ENCODE results near the gene ROS1. TPM values are rescaled to one million over a fixed set of nuclear protein-coding genes. Genes with fewer than 3 reads are reported as not detected.

ROS1 gene
- total RNA-seq, 2 donors from 2014 or later, result 0.23 to 0.34 TPM

DNA sequence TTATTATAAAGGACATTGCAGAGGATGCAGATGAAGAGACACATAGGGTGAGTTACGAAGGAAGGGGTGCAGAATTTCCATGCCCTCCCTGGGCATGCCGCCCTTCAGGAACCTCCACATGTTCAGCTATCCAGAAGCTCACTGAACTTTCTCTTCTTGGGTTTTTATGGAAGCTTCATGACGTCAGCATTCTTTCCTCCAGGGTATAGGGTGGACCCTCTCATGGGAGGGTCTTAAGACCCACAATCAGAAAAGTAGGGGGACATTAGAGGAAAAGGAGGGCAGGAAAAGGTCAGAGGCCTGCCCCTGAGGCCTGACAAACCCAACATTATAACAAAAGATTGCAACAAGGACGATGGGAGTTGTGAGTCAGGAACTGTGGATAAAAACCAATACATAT lies 42.1 kb upstream of the ROS1 start:
- Histone ChIP-seq H3K27me3 (replicated peaks; ENCODE audit: insufficient read depth) (no peaks in the 10 kb centered on the region), H3K9me3 (no peaks in the 10 kb centered on the region), H3K36me3 (no peaks in the 10 kb centered on the region), H3K4me3 (no peak overlapping the region), H3K4me1 (replicated peaks) (no peaks in the 10 kb centered on the region), H3K27ac (no peak overlapping the region)
- 74% methylated on average over 4 of the region's 4 CpGs for WGBS
- no peak for DNase-seq (ENCODE audit: low spot score)
- no peak for TF ChIP-seq POLR2A (IDR thresholded peaks at IDR 0.05)
- TF ChIP-seq, protein P1, sequence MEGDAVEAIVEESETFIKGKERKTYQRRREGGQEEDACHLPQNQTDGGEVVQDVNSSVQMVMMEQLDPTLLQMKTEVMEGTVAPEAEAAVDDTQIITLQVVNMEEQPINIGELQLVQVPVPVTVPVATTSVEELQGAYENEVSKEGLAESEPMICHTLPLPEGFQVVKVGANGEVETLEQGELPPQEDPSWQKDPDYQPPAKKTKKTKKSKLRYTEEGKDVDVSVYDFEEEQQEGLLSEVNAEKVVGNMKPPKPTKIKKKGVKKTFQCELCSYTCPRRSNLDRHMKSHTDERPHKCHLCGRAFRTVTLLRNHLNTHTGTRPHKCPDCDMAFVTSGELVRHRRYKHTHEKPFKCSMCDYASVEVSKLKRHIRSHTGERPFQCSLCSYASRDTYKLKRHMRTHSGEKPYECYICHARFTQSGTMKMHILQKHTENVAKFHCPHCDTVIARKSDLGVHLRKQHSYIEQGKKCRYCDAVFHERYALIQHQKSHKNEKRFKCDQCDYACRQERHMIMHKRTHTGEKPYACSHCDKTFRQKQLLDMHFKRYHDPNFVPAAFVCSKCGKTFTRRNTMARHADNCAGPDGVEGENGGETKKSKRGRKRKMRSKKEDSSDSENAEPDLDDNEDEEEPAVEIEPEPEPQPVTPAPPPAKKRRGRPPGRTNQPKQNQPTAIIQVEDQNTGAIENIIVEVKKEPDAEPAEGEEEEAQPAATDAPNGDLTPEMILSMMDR (IDR thresholded peaks at IDR 0.05), result no peak
- no peak for TF ChIP-seq POLR2AphosphoS5 (IDR thresholded peaks at IDR 0.05)
- intact Hi-C loops (cut with DNase I), result no loop called here

DNA sequence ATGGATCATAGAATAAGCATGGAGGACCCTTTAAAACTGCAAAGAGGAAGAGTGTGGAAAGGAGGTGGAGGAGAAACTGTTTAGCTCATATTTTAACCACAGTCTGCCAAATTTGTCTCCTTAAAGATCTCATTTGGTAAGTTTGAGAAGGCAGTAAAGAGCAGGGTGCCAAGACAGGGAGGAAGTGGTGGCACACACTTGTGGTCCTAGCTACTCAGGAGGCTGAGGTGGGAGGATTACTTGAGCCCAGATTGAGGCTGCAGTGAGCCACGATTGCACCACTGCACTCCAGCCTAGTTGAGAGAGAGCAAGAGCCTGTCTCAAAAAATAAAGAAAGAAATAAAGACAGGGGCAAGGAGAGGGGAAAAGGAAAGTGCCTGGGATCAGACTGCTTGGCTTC lies 39.9 kb upstream of the ROS1 start:
- no peaks in the 10 kb centered on the region for H3K4me1 ChIP-seq (replicated peaks)
- 11% methylated on average over 1 of the region's 1 CpG for WGBS
- intact Hi-C loops (cut with DNase I), result no loop called here
- no peaks in the 10 kb centered on the region for H3K27me3 ChIP-seq (replicated peaks; ENCODE audit: insufficient read depth)
- H3K27ac ChIP-seq, result no peak overlapping the region
- no peak overlapping the region for H3K4me3 ChIP-seq
- no peak for DNase-seq (ENCODE audit: low spot score)
- H3K36me3 ChIP-seq, result no peaks in the 10 kb centered on the region
- no peaks in the 10 kb centered on the region for H3K9me3 ChIP-seq
- TF ChIP-seq POLR2AphosphoS5 (IDR thresholded peaks at IDR 0.05) (no peak), POLR2A (IDR thresholded peaks at IDR 0.05) (no peak)
- TF ChIP-seq, protein P1 (IDR thresholded peaks at IDR 0.05), result no peak

DNA sequence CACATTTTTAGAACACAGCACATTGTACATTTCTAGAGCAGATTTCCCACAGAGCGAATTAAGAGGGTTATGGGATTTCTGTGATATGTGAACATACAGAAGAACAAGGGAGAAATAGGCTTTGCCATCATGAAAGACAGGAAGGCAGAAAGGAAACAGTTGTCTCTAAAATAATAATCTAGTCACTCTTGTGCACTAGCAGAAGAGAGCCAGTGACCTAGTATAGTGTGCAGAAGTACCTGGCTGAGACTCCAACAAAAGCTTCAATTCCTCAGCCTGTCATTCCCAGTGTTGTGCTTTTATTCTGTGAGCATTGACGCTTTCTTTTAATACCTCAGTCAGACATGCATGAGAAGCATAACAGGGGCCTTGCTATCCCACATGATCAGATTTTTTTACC lies 39.0 kb upstream of the ROS1 start:
- H3K27ac ChIP-seq, result no peak overlapping the region
- no peaks in the 10 kb centered on the region for H3K27me3 ChIP-seq (replicated peaks; ENCODE audit: insufficient read depth)
- DNase-seq (ENCODE audit: low spot score), result no peak
- WGBS, result 80% methylated on average over 2 of the region's 2 CpGs
- H3K4me3 ChIP-seq, result no peak overlapping the region
- TF ChIP-seq POLR2AphosphoS5 (IDR thresholded peaks at IDR 0.05) (no peak), POLR2A (IDR thresholded peaks at IDR 0.05) (no peak)
- TF ChIP-seq, protein P1 (IDR thresholded peaks at IDR 0.05), result no peak
- intact Hi-C loops (cut with DNase I), result no loop called here
- H3K36me3 ChIP-seq, result no peaks in the 10 kb centered on the region
- H3K9me3 ChIP-seq, result no peaks in the 10 kb centered on the region
- H3K4me1 ChIP-seq (replicated peaks), result no peaks in the 10 kb centered on the region

DNA sequence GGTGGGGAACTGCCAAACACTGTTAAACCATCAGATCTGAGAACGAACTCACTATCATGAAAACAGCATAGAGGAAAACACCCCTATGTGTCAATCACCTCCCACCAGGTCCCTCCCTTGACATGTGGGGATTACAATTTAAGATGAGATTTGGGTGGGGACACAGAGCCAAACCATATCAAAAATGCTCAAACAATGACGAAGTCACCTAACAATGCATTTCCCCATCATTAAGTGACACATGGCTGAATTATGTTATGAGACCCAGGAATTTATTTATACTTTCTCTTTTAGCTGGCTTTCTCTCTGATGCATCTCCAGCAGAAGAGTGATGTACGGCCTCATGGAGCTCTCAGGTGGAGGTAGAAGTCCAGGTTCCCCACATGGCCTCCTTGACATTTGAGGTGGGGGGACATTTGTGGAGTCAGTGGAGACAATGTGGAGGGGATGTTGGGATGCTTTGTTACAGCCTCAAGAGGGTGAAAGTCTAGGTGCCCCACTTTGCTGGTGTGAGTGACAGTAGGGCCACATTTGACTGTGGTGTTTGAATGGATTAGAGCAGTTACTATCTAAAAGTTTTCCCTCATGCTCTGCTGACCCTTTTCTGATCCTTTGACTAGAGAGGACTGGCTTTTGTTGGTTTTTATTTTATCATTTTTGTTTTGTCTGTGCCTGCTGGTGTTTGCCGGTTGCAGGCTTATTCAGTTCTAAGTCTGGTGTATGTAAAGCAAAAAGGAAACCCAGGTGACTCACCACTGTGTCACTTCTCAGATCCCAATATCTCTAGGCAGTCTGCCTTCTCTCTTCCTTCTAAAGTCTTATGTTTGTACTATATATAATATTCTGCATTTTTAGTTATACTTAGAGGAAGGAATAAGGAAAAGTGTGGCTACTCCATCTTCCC lies 38.3 kb upstream of the ROS1 start:
- H3K4me3 ChIP-seq, result no peak overlapping the region
- H3K27ac ChIP-seq, result no peak overlapping the region
- WGBS, result 69% methylated on average over 4 of the region's 4 CpGs
- no peaks in the 10 kb centered on the region for H3K27me3 ChIP-seq (replicated peaks; ENCODE audit: insufficient read depth)
- H3K36me3 ChIP-seq, result no peaks in the 10 kb centered on the region
- H3K9me3 ChIP-seq, result no peaks in the 10 kb centered on the region
- TF ChIP-seq POLR2AphosphoS5 (IDR thresholded peaks at IDR 0.05), result no peak
- no peak for TF ChIP-seq POLR2A (IDR thresholded peaks at IDR 0.05)
- TF ChIP-seq, protein P1 (IDR thresholded peaks at IDR 0.05), result no peak
- intact Hi-C loops (cut with DNase I), result no loop called here
- no peaks in the 10 kb centered on the region for H3K4me1 ChIP-seq (replicated peaks)
- no peak for DNase-seq (ENCODE audit: low spot score)
